OCI-LY7 (cell line): ENCODE measurements around the gene ZBTB20. TPM values are rescaled to one million over a fixed set of nuclear protein-coding genes. Genes with fewer than 3 reads are reported as not detected.

Experiments
- BruUV-seq: library from RNA; stranded (reverse); fragments of 400-500 nt; replicated peaks from 2 replicates; lab custom pipeline; 2021; lab: Mats Ljungman, UMichigan
- CTCF ChIA-PET: fragments of 300-600 bp; sonication (Branson Sonifier 250); formaldehyde crosslinking; loops from one replicate; lab custom pipeline; 2022; ENCODE audit warnings: antibody characterized with exemption; ENCODE audit not compliant: unreplicated experiment; lab: Charles Lee
- POLR2A ChIA-PET: fragments of 300-600 bp; sonication (Branson Sonifier 250); formaldehyde crosslinking; loops from one replicate; lab custom pipeline; 2022; ENCODE audit warnings: antibody characterized with exemption; lab: Charles Lee
- DNase-seq: peaks from one replicate; pipeline ENCODE4 v3.0.0-alpha.2; 2015; ENCODE audit warnings: low spot score
- H2AFZ ChIP-seq: fragments of 200-600 bp; sonication (generic), shearing (Covaris generic); 2 replicates; pipeline ENCODE4 v1.6.1; 2014; ENCODE audit warnings: mild to moderate bottlenecking, antibody characterized with exemption, low read length, moderate library complexity
- H3K27ac ChIP-seq: fragments of 200-600 bp; sonication (generic); 2 replicates; pipeline ENCODE4 v1.5.1; 2014; ENCODE audit warnings: mixed run types, low read depth, mild to moderate bottlenecking, moderate library complexity, low read length, inconsistent platforms; ENCODE audit not compliant: poor library complexity, severe bottlenecking
- H3K36me3 ChIP-seq: fragments of 200-600 bp; sonication (generic); 2 replicates; pipeline ENCODE4 v1.6.1; 2014; ENCODE audit warnings: mild to moderate bottlenecking, antibody characterized with exemption, low read length, moderate library complexity, mixed read lengths; ENCODE audit not compliant: insufficient read depth
- H3K4me1 ChIP-seq: fragments of 200-600 bp; sonication (generic); 2 replicates; pipeline ENCODE4 v1.5.1; 2014; ENCODE audit warnings: mild to moderate bottlenecking, low read length; ENCODE audit not compliant: insufficient read depth, poor library complexity, severe bottlenecking
- H3K4me2 ChIP-seq: fragments of 200-600 bp; sonication (generic); 2 replicates; pipeline ENCODE4 v1.6.1; 2014; ENCODE audit warnings: mild to moderate bottlenecking, low read length
- H3K4me3 ChIP-seq: fragments of 200-600 bp; sonication (generic); 2 replicates; pipeline ENCODE4 v1.5.1; 2014; ENCODE audit warnings: mild to moderate bottlenecking, low read depth, low read length; ENCODE audit not compliant: poor library complexity, severe bottlenecking
- H3K79me2 ChIP-seq: fragments of 200-600 bp; sonication (generic); 2 replicates; pipeline ENCODE4 v1.6.1; 2016; ENCODE audit warnings: low read depth, mild to moderate bottlenecking, low read length, moderate library complexity, mixed read lengths; ENCODE audit not compliant: insufficient read depth
- H3K9me2 ChIP-seq: fragments of 200-600 bp; sonication (generic); 2 replicates; pipeline ENCODE4 v1.6.1; 2016; ENCODE audit warnings: mild to moderate bottlenecking, low read length, mixed read lengths; ENCODE audit not compliant: insufficient read depth
- H3K9me3 ChIP-seq: fragments of 200-600 bp; sonication (generic); 2 replicates; pipeline ENCODE4 v1.6.1; 2014; ENCODE audit warnings: mild to moderate bottlenecking, mixed run types, low read length, mixed read lengths
- H4K20me1 ChIP-seq: fragments of 200-600 bp; sonication (generic); 2 replicates; pipeline ENCODE4 v1.6.1; 2014; ENCODE audit warnings: mild to moderate bottlenecking, antibody characterized with exemption, low read length, moderate library complexity, mixed read lengths; ENCODE audit not compliant: insufficient read depth
- EZH2phosphoT487 ChIP-seq: fragments of 200-600 bp; sonication (generic); IDR thresholded peaks from 2 replicates; pipeline ENCODE4 v1.6.1; 2018; ENCODE audit warnings: low read depth, borderline replicate concordance, mild to moderate bottlenecking, mixed run types, antibody characterized with exemption, low read length, moderate library complexity, mixed read lengths
- intact Hi-C: fragments of 100-400 bp; cut with micrococcal nuclease; formaldehyde crosslinking; loops from one replicate; pipeline ENCODE4 v1.10.0; 2022; ENCODE audit not compliant: unreplicated experiment
- total RNA-seq, 2 experiments: library from RNA; depleted of rRNA in 1 of 2; stranded (reverse); fragments of >200 nt in 1 of 2; shearing (Covaris generic) in 1 of 2; gene quantifications; 2 replicates each; pipeline ENCODE4 v1.2.3, GENCODE V29; 2014 to 2022
- TF ChIP-seq, protein P1 (sequence below): fragments of 200-600 bp; sonication (generic); conservative IDR thresholded peaks from 2 replicates; pipeline ENCODE4 v1.5.1; 2014; ENCODE audit warnings: mild to moderate bottlenecking, antibody characterized with exemption, low read length, moderate library complexity, mixed read lengths

ZBTB20 gene
- total RNA-seq, 2 experiments from 2014 or later, result 5.5 to 11.8 TPM

DNA sequence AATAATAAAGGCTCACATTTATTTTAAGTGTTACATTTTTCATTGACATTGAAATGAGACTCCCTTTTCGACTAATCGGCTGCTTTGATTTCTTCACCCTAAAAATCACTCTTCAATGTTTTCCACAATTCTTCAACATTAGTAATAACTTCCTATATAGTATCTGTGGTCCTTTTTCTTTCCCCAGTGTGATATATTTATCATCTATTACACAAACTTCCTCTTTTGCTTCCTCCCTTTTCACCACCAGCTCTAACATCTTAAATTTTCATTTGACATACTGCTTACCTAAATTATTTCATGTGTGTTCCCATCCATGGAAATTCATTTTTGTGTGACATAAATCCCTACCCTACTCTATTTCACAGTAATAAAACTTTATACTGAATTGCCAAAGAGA, 608.9 kb downstream of the ZBTB20 start:
- BruUV-seq, result no TSS peak
- POLR2A ChIA-PET, result no interaction called here
- H3K4me2 ChIP-seq, result no peak overlapping the region
- CTCF ChIA-PET, result no interaction called here
- no peaks in the 10 kb centered on the region for H3K79me2 ChIP-seq
- H2AFZ ChIP-seq, result no peak overlapping the region
- no peaks in the 10 kb centered on the region for H3K4me1 ChIP-seq
- TF ChIP-seq, protein P1, sequence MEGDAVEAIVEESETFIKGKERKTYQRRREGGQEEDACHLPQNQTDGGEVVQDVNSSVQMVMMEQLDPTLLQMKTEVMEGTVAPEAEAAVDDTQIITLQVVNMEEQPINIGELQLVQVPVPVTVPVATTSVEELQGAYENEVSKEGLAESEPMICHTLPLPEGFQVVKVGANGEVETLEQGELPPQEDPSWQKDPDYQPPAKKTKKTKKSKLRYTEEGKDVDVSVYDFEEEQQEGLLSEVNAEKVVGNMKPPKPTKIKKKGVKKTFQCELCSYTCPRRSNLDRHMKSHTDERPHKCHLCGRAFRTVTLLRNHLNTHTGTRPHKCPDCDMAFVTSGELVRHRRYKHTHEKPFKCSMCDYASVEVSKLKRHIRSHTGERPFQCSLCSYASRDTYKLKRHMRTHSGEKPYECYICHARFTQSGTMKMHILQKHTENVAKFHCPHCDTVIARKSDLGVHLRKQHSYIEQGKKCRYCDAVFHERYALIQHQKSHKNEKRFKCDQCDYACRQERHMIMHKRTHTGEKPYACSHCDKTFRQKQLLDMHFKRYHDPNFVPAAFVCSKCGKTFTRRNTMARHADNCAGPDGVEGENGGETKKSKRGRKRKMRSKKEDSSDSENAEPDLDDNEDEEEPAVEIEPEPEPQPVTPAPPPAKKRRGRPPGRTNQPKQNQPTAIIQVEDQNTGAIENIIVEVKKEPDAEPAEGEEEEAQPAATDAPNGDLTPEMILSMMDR, result no peak
- TF ChIP-seq EZH2phosphoT487, result no peak
- no peaks in the 10 kb centered on the region for H3K9me2 ChIP-seq
- H3K9me3 ChIP-seq, result no peaks in the 10 kb centered on the region
- no peaks in the 10 kb centered on the region for H3K36me3 ChIP-seq
- H3K4me3 ChIP-seq, result no peak overlapping the region
- H3K27ac ChIP-seq, result no peak overlapping the region
- H4K20me1 ChIP-seq, result no peaks in the 10 kb centered on the region
- intact Hi-C loops, result no loop called here
- no peak for DNase-seq

DNA sequence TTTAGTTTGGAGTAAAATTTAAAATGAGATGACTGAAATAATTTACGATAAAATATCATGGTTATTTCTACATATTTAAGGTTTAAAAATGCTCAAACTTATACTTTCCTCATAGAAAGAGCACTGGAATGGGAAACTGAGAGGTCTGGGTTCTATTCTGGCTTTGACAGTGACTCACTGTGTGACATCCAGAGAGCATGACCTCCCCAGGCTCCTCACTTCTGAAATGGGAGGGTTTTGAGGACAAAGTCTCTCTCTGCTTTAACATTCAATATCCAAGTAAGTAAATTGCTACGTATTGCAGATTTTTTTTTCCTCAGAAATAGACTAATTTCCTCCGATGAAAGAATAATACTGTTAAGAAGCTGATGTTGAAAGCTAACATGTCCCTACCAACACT, 618.6 kb downstream of the ZBTB20 start:
- H3K36me3 ChIP-seq, result no peaks in the 10 kb centered on the region
- no peak overlapping the region for H3K4me2 ChIP-seq
- no peak for DNase-seq
- TF ChIP-seq, protein P1, result no peak
- no peak for TF ChIP-seq EZH2phosphoT487
- no peaks in the 10 kb centered on the region for H3K4me1 ChIP-seq
- no peaks in the 10 kb centered on the region for H3K9me3 ChIP-seq
- POLR2A ChIA-PET, result interaction anchor here (0.6 to 1.2 kb wide), 6 partner anchors 18 to 1367 kb away, joined by 3 to 4 read pairs (median 3); no protein-coding TSS in a partner anchor
- BruUV-seq, result no TSS peak
- CTCF ChIA-PET, result interaction anchor here (1.0 kb wide), 1 partner anchor 13 kb away, joined by 3 read pairs; no protein-coding TSS in a partner anchor
- no peak overlapping the region for H2AFZ ChIP-seq
- H3K4me3 ChIP-seq, result no peak overlapping the region
- no peaks in the 10 kb centered on the region for H4K20me1 ChIP-seq
- no peaks in the 10 kb centered on the region for H3K9me2 ChIP-seq
- H3K79me2 ChIP-seq, result no peaks in the 10 kb centered on the region
- intact Hi-C loops, result loop anchor here (10.0 kb wide), 1 partner anchor 144 kb away; no protein-coding TSS in a partner anchor
- H3K27ac ChIP-seq, result no peak overlapping the region

DNA sequence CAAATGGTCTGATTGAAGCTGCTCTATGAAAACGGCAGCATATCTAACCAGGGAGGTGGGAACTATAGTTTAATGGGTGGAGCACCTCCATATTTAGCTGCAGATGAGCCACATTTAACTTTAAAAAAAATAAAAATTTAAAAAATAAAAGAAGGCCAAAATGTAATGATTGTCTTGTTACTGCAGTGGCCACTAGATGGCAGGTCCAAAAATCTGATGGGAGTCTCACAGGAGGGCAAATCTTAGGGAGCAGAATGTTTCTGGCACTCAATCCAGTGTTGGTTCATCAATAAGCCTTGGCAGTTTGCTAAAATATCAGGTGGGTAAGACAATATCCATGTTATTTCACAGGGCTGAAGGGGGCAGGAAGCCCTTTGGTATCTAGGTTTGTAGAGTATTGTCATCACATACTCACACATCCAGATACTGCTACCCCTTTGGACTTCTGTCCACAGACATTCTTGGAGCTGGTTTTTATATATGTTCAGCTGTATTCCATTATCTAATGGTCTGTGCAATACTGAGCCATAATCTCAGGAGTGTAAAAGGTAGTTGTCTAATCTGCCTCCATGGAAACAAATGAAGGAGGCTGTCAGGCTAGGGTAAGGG, 619.9 kb downstream of the ZBTB20 start:
- Histone ChIP-seq H3K27ac (no peak overlapping the region), H3K4me2 (no peak overlapping the region), H3K79me2 (no peaks in the 10 kb centered on the region), H2AFZ (no peak overlapping the region), H3K9me2 (no peaks in the 10 kb centered on the region), H3K9me3 (no peaks in the 10 kb centered on the region), H3K4me3 (no peak overlapping the region), H3K4me1 (no peaks in the 10 kb centered on the region), H3K36me3 (no peaks in the 10 kb centered on the region), H4K20me1 (no peaks in the 10 kb centered on the region)
- TF ChIP-seq, protein P1, result peak; percentile 77
- TF ChIP-seq EZH2phosphoT487, result no peak
- ChIA-PET POLR2A (no interaction called here), CTCF (no interaction called here)
- peak; percentile 2 for DNase-seq
- BruUV-seq, result no TSS peak
- intact Hi-C loops, result loop anchor here (10.0 kb wide), 1 partner anchor 142 kb away; no protein-coding TSS in a partner anchor
